K562 (cell line): ENCODE measurements around the gene TRAPPC5. TPM values are rescaled to one million over a fixed set of nuclear protein-coding genes. Genes with fewer than 3 reads are reported as not detected.
A peak's percentile ranks its signal among the peaks of the same experiment; 100 is the strongest.

ENCODE experiments used
- CBX3 ChIP-seq, 2 experiments: IDR thresholded peaks; 1 replicate in 1 of 2; 2 replicates in 1 of 2; pipeline ENCODE4 v1.6.1; 2012; ENCODE audit warnings: inconsistent platforms in 2 of 2, low read length in 2 of 2, borderline replicate concordance in 1 of 2, control low read depth in 1 of 2
- CCNT2 ChIP-seq: IDR thresholded peaks from 2 replicates; pipeline ENCODE4 v1.6.1; 2011; ENCODE audit warnings: borderline replicate concordance, low read depth, mild to moderate bottlenecking, moderate library complexity, mixed read lengths, low read length; ENCODE audit not compliant: insufficient read length; ENCODE audit errors: extremely low read depth
- CEBPZ ChIP-seq: fragments of 150-350 bp; IDR thresholded peaks from 2 replicates; pipeline ENCODE4 v1.6.1; 2014; ENCODE audit warnings: low read depth, mild to moderate bottlenecking, low read length, borderline replicate concordance
- CREM ChIP-seq: IDR thresholded peaks from 2 replicates; pipeline ENCODE4 v1.6.1; 2014; ENCODE audit warnings: antibody characterized with exemption, low read depth
- E2F5 ChIP-seq: sonication (generic); formaldehyde crosslinking; IDR thresholded peaks from 2 replicates; pipeline ENCODE4 v1.8.0; 2022; ENCODE audit warnings: mild to moderate bottlenecking, missing genetic modification reagents
- FOXA3 ChIP-seq, 2 experiments: fragments of 450-650 bp in 1 of 2; sonication (generic) in 1 of 2; formaldehyde crosslinking; IDR thresholded peaks in 1 of 2; conservative IDR thresholded peaks in 1 of 2; 2 replicates each; pipeline versions ENCODE4 v1.4.0 to v1.8.0; 2020 to 2022; ENCODE audit warnings: mild to moderate bottlenecking in 2 of 2, missing genetic modification reagents in 1 of 2
- FOXP1 ChIP-seq: sonication (generic); formaldehyde crosslinking; IDR thresholded peaks from 2 replicates; pipeline ENCODE4 v1.8.0; 2022; ENCODE audit warnings: mild to moderate bottlenecking, missing genetic modification reagents
- GTF2A2 ChIP-seq: IDR thresholded peaks from 2 replicates; pipeline ENCODE4 v1.6.1; 2016; ENCODE audit warnings: mild to moderate bottlenecking, missing genetic modification characterization, missing compliant biosample characterization
- ID3 ChIP-seq, 2 experiments: fragments of 250-450 bp in 1 of 2; fragments of 450-650 bp in 1 of 2; sonication (Bioruptor Pico) in 1 of 2; IDR thresholded peaks; 2 replicates each; pipeline versions ENCODE4 v1.6.1 to v1.8.0; 2016 to 2021; ENCODE audit warnings: mild to moderate bottlenecking in 2 of 2, moderate library complexity in 2 of 2, missing compliant biosample characterization in 1 of 2, missing genetic modification characterization in 1 of 2
- JUNB ChIP-seq: fragments of 450-650 bp; formaldehyde crosslinking; conservative IDR thresholded peaks from 2 replicates; pipeline ENCODE4 v1.4.0; 2020; ENCODE audit warnings: mild to moderate bottlenecking
- NCOA2 ChIP-seq, 2 experiments: fragments of 450-650 bp; IDR thresholded peaks; 2 replicates each; pipeline ENCODE4 v1.6.1; 2018; ENCODE audit warnings: mild to moderate bottlenecking in 2 of 2, moderate library complexity in 1 of 2; ENCODE audit not compliant: partially characterized antibody in 2 of 2
- PTTG1 ChIP-seq: fragments of 450-650 bp; IDR thresholded peaks from 2 replicates; pipeline ENCODE4 v1.6.1; 2016; ENCODE audit warnings: low read depth, mild to moderate bottlenecking, missing genetic modification characterization, missing compliant biosample characterization
- RBM22 ChIP-seq: fragments of 200-400 bp; formaldehyde crosslinking; IDR thresholded peaks from 2 replicates; pipeline ENCODE4 v1.6.1; 2018; ENCODE audit warnings: low read length, low read depth; ENCODE audit not compliant: poor library complexity, severe bottlenecking
- RBM25 ChIP-seq: fragments of 200-400 bp; formaldehyde crosslinking; IDR thresholded peaks from 2 replicates; pipeline ENCODE4 v1.6.1; 2018; ENCODE audit warnings: low read length, low read depth, moderate library complexity; ENCODE audit not compliant: severe bottlenecking
- RUNX1 ChIP-seq: sonication (generic); IDR thresholded peaks from 2 replicates; pipeline ENCODE4 v1.6.1; 2016; ENCODE audit warnings: antibody characterized with exemption, low read depth
- TBL1XR1 ChIP-seq, 2 experiments: IDR thresholded peaks; 2 replicates each; pipeline ENCODE4 v1.6.1; 2012; ENCODE audit warnings: improper control_type of control experiment in 2 of 2, low read length in 2 of 2, mild to moderate bottlenecking in 1 of 2
- TEAD4 ChIP-seq, 2 experiments: sonication (generic) in 1 of 2; formaldehyde crosslinking in 1 of 2; IDR thresholded peaks; 2 replicates each; pipeline versions ENCODE4 v1.6.1 to v1.8.0; 2012 to 2022; ENCODE audit warnings: borderline replicate concordance in 1 of 2, inconsistent platforms in 1 of 2, low read length in 1 of 2, mild to moderate bottlenecking in 1 of 2, missing genetic modification reagents in 1 of 2
- TRIM28 ChIP-seq: fragments of 450-650 bp; IDR thresholded peaks from 2 replicates; pipeline ENCODE4 v1.6.1; 2017
- USF1 ChIP-seq: sonication (generic); formaldehyde crosslinking; IDR thresholded peaks from 2 replicates; pipeline ENCODE4 v1.9.0; 2022; ENCODE audit warnings: mild to moderate bottlenecking, missing genetic modification reagents
- ZNF133 ChIP-seq: fragments of 250-450 bp; sonication (Bioruptor Pico); IDR thresholded peaks from 2 replicates; pipeline ENCODE4 v1.4.0; 2020; ENCODE audit warnings: mild to moderate bottlenecking
- ZNF23 ChIP-seq: fragments of 250-450 bp; sonication (Bioruptor Pico); IDR thresholded peaks from 2 replicates; pipeline ENCODE4 v1.4.0; 2020; ENCODE audit warnings: mild to moderate bottlenecking
- ZNF316 ChIP-seq: fragments of 450-650 bp; IDR thresholded peaks from 2 replicates; pipeline ENCODE4 v1.6.1; 2016
- ZNF717 ChIP-seq: fragments of 250-450 bp; sonication (Bioruptor Pico); IDR thresholded peaks from 2 replicates; pipeline ENCODE4 v1.5.0; 2021
- polyA plus RNA-seq, 8 experiments: library from polyadenylated mRNA; depleted of rRNA in 4 of 8; stranded (reverse) in 5 of 8; unstranded in 3 of 8; fragments of >200 nt; fragmentation: Nextera tagmentation in 2 of 8; fragmentation: Illumina TruSeq in 1 of 8; extraction: Ambion mirVana in 2 of 8; extraction: Trizol in 1 of 8; gene quantifications; 2 replicates each; pipeline versions ENCODE4 v1.2.1 to v1.2.3, GENCODE V29; 2011 to 2014; ENCODE audit warnings: inconsistent platforms in 1 of 8, missing spikeins in 1 of 8
- total RNA-seq, 7 experiments: library from RNA; depleted of rRNA in 6 of 7; stranded (reverse); fragments of >200 nt in 6 of 7; fragmentation: Illumina TruSeq in 2 of 7; extraction: Trizol in 2 of 7; gene quantifications; 2 replicates each; pipeline versions ENCODE4 v1.2.1 to v1.2.3, GENCODE V29; 2011 to 2021; ENCODE audit warnings: low replicate concordance in 1 of 7

The TRAPPC5 gene
- total and polyA plus RNA-seq, 9 of the 15 experiments (the other 6 are each of a cell fraction or from before 2014, with no cell fraction given): 2.0 to 76.9 (median 29.3) TPM

GRCh38 chr19:7652061-7652641 lies 28.5 kb upstream of the TRAPPC5 start (continued):
- TF ChIP-seq ZNF133 (CRISPR knock-in tag) (no peak), RUNX1 (no peak), JUNB (CRISPR knock-in tag) (no peak), RBM25 (no peak), CEBPZ (no peak), CCNT2 (no peak), GTF2A2 (tag) (no peak), TBL1XR1 (IDR thresholded peaks at IDR 0.05; ENCODE audit: low read length in 2 of 2) (peak in 1 of 2 experiments; percentile 84; a peak in 1 of 4 replicates), TRIM28 (no peak), FOXP1 (CRISPR knock-in tag) (no peak), FOXA3 (CRISPR knock-in tag; conservative IDR thresholded peaks at IDR 0.05 in 1 of 2, IDR thresholded peaks at IDR 0.05 in 1 of 2) (no peak), E2F5 (CRISPR knock-in tag) (no peak; the same call in 1 of the 2 replicates), TEAD4 (IDR thresholded peaks at IDR 0.05; ENCODE audit: low read length) (peak; percentile 38; the same call in 1 of the 2 replicates), TEAD4 (CRISPR knock-in tag; IDR thresholded peaks at IDR 0.05; ENCODE audit: borderline replicate concordance) (no peak), CREM (peak; percentile 83), USF1 (CRISPR knock-in tag) (no peak), ID3 (CRISPR knock-in tag; IDR thresholded peaks at IDR 0.05) (no peak), ID3 (tag; IDR thresholded peaks at IDR 0.05) (0 out of 2 replicates have a peak, but pooled peaks have one; percentile 19), ZNF316 (no peak), ZNF23 (CRISPR knock-in tag) (no peak), CBX3 (IDR thresholded peaks at IDR 0.05; ENCODE audit: borderline replicate concordance in 1 of 2, low read length in 2 of 2) (no peak; a peak in 1 of 3 replicates), PTTG1 (tag) (no peak), NCOA2 (IDR thresholded peaks at IDR 0.05; ENCODE audit: partially characterized antibody in 2 of 2) (no peak), RBM22 (no peak), ZNF717 (CRISPR knock-in tag) (no peak)
